DOHH2 (cell line): ENCODE data around the gene KLHL21.

Experiments
- H3F3A ChIP-seq: fragments of 200-600 bp; sonication (generic), shearing (Covaris generic); 2 replicates; pipeline ENCODE4 v1.6.0; 2016; ENCODE audit warnings: antibody characterized with exemption, mild to moderate bottlenecking; ENCODE audit not compliant: control insufficient read depth, insufficient read depth
- H3K27ac ChIP-seq: fragments of 200-600 bp; sonication (generic); 2 replicates; pipeline ENCODE4 v1.5.1; 2014; ENCODE audit warnings: low read depth, mild to moderate bottlenecking, low read length, moderate library complexity
- H3K27me3 ChIP-seq: fragments of 200-600 bp; sonication (generic); 2 replicates; pipeline ENCODE4 v1.6.1; 2014; ENCODE audit warnings: mild to moderate bottlenecking, low read length, mixed read lengths; ENCODE audit not compliant: control insufficient read depth
- H3K36me3 ChIP-seq: fragments of 200-600 bp; sonication (generic); 2 replicates; pipeline ENCODE4 v1.6.1; 2014; ENCODE audit warnings: mild to moderate bottlenecking, low read length, moderate library complexity, mixed read lengths; ENCODE audit not compliant: control insufficient read depth
- H3K4me1 ChIP-seq: fragments of 200-600 bp; sonication (generic); 2 replicates; pipeline ENCODE4 v1.6.1; 2014; ENCODE audit warnings: mild to moderate bottlenecking, low read length, mixed read lengths; ENCODE audit not compliant: control insufficient read depth
- H3K4me2 ChIP-seq: fragments of 200-600 bp; sonication (generic); 2 replicates; pipeline ENCODE4 v1.6.0; 2014; ENCODE audit warnings: mild to moderate bottlenecking, low read length, moderate library complexity
- H3K4me3 ChIP-seq: fragments of 200-600 bp; sonication (generic); 2 replicates; pipeline ENCODE4 v1.5.1; 2014; ENCODE audit warnings: mild to moderate bottlenecking, low read length, mixed read lengths
- H3K79me2 ChIP-seq: fragments of 200-600 bp; sonication (generic); 2 replicates; pipeline ENCODE4 v1.6.1; 2014; ENCODE audit warnings: mild to moderate bottlenecking, low read length, mixed read lengths; ENCODE audit not compliant: control insufficient read depth
- H3K9me2 ChIP-seq: fragments of 200-600 bp; sonication (generic); replicated peaks from 2 replicates; pipeline ENCODE4 v1.6.1; 2014; ENCODE audit warnings: mild to moderate bottlenecking, low read length, mixed read lengths; ENCODE audit not compliant: control insufficient read depth
- H3K9me3 ChIP-seq: fragments of 200-600 bp; sonication (generic); 2 replicates; pipeline ENCODE4 v1.6.1; 2014; ENCODE audit warnings: antibody characterized with exemption, low read length, mixed read lengths; ENCODE audit not compliant: control insufficient read depth, insufficient read depth
- H4K20me1 ChIP-seq: fragments of 200-600 bp; sonication (generic); 2 replicates; pipeline ENCODE4 v1.6.0; 2014; ENCODE audit warnings: low read depth, mild to moderate bottlenecking, antibody characterized with exemption, low read length, moderate library complexity; ENCODE audit not compliant: control insufficient read depth, insufficient read depth
- EZH2phosphoT487 ChIP-seq: fragments of 200-600 bp; sonication (generic); IDR thresholded peaks from 2 replicates; pipeline ENCODE4 v1.6.1; 2017; ENCODE audit warnings: borderline replicate concordance, mild to moderate bottlenecking, antibody characterized with exemption, low read length, moderate library complexity, mixed read lengths
- TF ChIP-seq, protein P1 (sequence below): fragments of 200-600 bp; sonication (generic); IDR thresholded peaks from one replicate; pipeline ENCODE4 v1.5.1; 2014; ENCODE audit warnings: antibody characterized with exemption, mild to moderate bottlenecking, low read depth, low read length; ENCODE audit not compliant: poor library complexity, severe bottlenecking

KLHL21 gene

DNA sequence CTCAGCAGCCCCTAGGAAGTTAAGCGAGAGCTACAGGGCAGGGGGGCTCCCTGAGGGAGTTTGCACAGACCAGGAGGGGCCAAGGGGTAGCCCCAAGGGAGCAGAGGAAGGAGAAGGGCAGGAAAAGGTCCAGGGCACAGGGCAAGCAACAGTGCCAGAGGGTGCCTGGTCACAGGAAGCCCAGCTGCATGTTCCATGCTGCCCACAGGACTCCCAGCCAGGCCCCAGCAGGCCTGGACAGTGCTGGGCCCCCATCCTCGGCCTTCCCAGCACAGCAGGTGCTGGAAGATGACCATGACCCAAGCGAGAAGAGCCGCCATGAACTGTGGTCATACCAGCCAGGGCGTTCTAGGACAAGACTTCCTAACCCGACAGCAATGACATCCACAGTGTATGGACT lies 11.0 kb downstream of the KLHL21 start:
- Histone ChIP-seq H3K4me2 (no peak overlapping the region), H3K36me3 (peaks cover 42% of the 10 kb centered on the region), H3K79me2 (no peaks in the 10 kb centered on the region), H3K4me1 (peaks cover 10% of the 10 kb centered on the region), H3K9me2 (no peaks in the 10 kb centered on the region), H4K20me1 (no peaks in the 10 kb centered on the region), H3K27me3 (no peaks in the 10 kb centered on the region), H3K4me3 (no peak overlapping the region), H3K27ac (no peak overlapping the region), H3F3A (peaks cover 3% of the 10 kb centered on the region; the same call in 1 of the 2 replicates), H3K9me3 (no peaks in the 10 kb centered on the region)
- TF ChIP-seq EZH2phosphoT487, result no peak
- TF ChIP-seq, protein P1, sequence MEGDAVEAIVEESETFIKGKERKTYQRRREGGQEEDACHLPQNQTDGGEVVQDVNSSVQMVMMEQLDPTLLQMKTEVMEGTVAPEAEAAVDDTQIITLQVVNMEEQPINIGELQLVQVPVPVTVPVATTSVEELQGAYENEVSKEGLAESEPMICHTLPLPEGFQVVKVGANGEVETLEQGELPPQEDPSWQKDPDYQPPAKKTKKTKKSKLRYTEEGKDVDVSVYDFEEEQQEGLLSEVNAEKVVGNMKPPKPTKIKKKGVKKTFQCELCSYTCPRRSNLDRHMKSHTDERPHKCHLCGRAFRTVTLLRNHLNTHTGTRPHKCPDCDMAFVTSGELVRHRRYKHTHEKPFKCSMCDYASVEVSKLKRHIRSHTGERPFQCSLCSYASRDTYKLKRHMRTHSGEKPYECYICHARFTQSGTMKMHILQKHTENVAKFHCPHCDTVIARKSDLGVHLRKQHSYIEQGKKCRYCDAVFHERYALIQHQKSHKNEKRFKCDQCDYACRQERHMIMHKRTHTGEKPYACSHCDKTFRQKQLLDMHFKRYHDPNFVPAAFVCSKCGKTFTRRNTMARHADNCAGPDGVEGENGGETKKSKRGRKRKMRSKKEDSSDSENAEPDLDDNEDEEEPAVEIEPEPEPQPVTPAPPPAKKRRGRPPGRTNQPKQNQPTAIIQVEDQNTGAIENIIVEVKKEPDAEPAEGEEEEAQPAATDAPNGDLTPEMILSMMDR, result no peak

DNA sequence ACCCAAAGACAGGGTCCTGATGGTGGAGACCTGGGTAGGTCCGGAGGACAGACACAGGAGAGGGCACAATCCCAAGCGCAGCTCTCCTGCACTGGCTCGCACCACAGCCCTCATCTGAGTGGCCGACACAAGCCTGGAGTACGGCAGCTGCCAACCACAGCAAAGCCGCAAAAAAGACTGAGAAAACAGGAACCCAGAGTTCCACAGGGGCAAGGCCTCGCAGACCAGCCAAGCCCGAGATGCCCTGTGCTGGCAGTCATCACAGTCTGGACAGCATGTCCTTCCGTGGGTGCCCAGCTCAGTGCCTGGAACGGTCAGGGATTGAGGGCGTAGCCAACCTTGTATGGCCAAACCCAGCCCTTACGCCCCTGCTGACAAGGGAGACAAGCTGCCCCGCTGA lies 11.4 kb downstream of the KLHL21 start:
- Histone ChIP-seq H3F3A (peaks cover 3% of the 10 kb centered on the region; the same call in 1 of the 2 replicates), H3K27ac (no peak overlapping the region), H3K4me3 (no peak overlapping the region), H3K27me3 (no peaks in the 10 kb centered on the region), H4K20me1 (no peaks in the 10 kb centered on the region), H3K79me2 (no peaks in the 10 kb centered on the region), H3K9me3 (no peaks in the 10 kb centered on the region), H3K36me3 (peaks cover 42% of the 10 kb centered on the region), H3K4me1 (peaks cover 11% of the 10 kb centered on the region), H3K9me2 (no peaks in the 10 kb centered on the region), H3K4me2 (no peak overlapping the region)
- TF ChIP-seq, protein P1, result no peak
- no peak for TF ChIP-seq EZH2phosphoT487

DNA sequence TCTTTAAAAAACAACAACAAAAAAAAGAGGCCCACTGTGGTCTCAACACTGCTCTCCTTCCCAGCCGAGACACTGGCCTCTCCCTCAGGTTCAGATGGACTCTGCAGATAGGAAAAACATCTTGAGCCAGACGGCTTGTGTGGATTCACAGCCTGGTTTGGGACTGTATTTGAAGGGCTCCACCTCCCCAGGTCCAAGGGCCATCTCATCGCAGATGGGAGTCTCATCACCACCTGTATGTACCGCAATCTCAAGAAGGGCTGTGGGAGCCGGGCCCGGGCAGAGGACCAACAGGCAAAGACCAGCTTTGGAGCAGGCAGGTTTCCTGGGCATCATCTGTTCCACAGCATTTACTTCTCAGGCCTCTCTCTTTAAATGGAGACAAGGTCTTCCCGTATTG lies 12.6 kb downstream of the KLHL21 start:
- no peak overlapping the region for H3K4me2 ChIP-seq
- no peaks in the 10 kb centered on the region for H3K79me2 ChIP-seq
- H3K9me2 ChIP-seq, result no peaks in the 10 kb centered on the region
- H3K4me3 ChIP-seq, result no peak overlapping the region
- no peaks in the 10 kb centered on the region for H3K9me3 ChIP-seq
- no peak overlapping the region for H3K27ac ChIP-seq
- H4K20me1 ChIP-seq, result no peaks in the 10 kb centered on the region
- no peaks in the 10 kb centered on the region for H3K27me3 ChIP-seq
- H3K4me1 ChIP-seq, result peaks cover 11% of the 10 kb centered on the region
- peaks cover 43% of the 10 kb centered on the region for H3K36me3 ChIP-seq
- H3F3A ChIP-seq, result peaks cover under 1% of the 10 kb centered on the region; the same call in 1 of the 2 replicates
- no peak for TF ChIP-seq EZH2phosphoT487
- TF ChIP-seq, protein P1, result no peak
